Stimulated activated CD8-positive, alpha-beta memory T cell treated with anti-CD3 and anti-CD28 coated beads, Interleukin-15, amount 100 ng/mL, for 24 hours (primary cell): ENCODE data around the gene TRERF1.

Source experiments
- DNase-seq: peaks from one replicate; pipeline ENCODE4 v3.0.0-alpha.2; 2020; ENCODE audit warnings: low read depth

TRERF1 gene

DNA sequence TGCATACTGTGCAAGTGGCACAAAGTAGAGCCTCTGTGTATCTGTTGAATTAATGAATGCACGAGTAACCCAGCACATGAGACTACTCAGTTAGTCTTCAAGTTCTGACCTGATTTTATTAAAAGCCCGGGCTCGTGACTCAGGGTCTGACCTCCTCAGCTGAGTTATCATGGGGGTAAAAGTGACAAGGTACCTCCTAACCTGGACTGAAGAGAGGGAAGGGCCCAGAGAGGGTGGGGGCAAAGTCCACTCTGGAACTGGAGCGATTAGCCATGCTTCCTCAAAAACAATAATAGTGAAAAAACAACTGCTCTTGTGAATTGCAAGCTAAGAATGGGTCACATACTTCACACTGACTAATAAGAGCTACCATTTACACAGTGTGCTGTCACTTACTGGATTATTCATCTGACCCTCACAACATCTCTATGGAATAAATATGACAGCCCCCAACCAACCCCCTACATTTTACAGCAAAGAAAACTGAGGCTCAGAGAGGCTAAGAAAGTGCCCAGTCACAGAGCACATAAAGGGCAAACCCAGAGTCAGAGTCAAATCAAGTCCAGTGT lies 26.7 kb downstream of the TRERF1 start:
- no peak for DNase-seq

DNA sequence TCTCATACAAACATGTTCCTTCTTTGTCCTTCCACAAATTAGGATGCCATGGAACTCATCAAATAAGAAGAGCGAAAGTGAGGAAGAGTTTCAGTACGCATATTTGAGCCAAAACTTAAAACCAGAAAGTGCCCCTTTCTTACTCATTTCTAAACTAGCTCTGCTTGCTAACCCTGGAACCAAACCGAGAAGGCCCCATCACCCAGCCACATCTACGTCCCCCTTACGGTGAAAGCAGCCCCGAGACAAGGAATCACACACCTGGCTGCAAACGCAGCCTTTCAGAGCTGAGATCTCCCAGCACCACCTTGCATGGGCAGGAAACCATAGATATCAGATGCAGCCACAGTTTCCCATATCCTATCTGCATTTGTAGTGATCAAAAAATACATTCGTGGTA lies 28.5 kb downstream of the TRERF1 start:
- no peak for DNase-seq

DNA sequence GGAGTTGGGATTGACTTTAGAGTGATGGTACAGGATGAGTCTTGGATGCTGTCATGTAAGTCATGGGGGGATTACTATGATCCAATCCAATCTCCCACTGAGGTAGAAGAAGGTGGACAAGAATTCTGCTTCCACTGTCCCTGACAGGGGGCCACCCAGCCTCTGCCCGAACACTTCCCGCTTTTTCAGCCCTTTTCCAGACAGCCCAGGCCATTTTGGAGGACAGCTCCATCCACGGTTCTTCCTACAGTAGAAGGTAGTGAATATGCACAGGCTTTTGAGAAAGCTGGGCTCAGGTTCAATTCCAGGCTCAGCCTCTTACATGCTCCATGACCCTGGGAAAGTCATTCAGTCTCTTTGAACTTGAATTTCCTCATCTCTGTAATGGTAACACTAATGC lies 31.0 kb downstream of the TRERF1 start:
- no peak for DNase-seq

DNA sequence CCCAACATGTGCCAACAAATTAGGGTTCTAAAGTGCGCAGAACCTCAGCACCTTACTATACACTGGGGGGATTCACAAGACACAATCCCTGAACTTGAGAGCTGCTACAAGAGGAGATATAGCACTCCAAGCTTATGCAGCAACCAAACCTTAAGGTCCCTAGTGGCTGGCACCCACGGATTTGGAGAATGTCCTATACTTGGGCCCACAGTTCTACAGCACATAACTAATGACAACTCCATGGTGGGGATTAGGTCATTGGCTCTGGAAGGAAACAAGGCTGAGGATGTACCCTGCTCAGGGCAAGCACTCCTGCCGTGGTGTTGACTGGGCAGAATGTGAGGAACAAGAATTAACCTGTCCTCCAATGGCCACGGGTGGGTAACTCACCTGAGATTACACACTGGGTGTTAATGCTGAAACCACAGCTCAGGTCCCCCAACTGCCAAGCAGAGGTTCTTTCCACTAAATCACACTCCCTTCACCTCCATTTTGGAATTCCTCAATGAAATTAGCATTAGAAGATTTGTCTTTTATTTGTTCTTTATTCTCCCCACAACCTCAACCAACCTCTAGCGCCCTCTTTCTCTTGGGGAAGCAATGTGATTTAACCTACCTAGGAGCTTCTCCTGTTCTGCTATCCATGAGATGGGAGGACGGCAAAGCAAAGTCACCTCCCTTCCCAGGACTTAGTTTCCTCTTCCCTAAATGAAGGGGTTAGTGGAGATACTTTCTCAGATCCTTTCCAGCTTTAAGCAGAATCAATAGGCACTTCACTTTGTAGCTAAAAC lies 32.0 kb downstream of the TRERF1 start:
- DNase-seq, result no peak

- no peak for DNase-seq
Measured at GRCh38 chr6:42418724-42419123, 33.0 kb downstream of the TRERF1 start.

GRCh38 chr6:42417641-42418112 lies 34.0 kb downstream of the TRERF1 start:
- no peak for DNase-seq

GRCh38 chr6:42411406-42411805 lies 40.3 kb downstream of the TRERF1 start:
- no peak for DNase-seq

GRCh38 chr6:42410861-42411260 lies 40.9 kb downstream of the TRERF1 start:
- no peak for DNase-seq

- DNase-seq, result no peak
Measured at GRCh38 chr6:42409581-42409980, 42.1 kb downstream of the TRERF1 start.

- no peak for DNase-seq
Measured at GRCh38 chr6:42407379-42407778, 44.3 kb downstream of the TRERF1 start.

GRCh38 chr6:42406306-42407280 lies 45.1 kb downstream of the TRERF1 start:
- DNase-seq, result no peak

DNA sequence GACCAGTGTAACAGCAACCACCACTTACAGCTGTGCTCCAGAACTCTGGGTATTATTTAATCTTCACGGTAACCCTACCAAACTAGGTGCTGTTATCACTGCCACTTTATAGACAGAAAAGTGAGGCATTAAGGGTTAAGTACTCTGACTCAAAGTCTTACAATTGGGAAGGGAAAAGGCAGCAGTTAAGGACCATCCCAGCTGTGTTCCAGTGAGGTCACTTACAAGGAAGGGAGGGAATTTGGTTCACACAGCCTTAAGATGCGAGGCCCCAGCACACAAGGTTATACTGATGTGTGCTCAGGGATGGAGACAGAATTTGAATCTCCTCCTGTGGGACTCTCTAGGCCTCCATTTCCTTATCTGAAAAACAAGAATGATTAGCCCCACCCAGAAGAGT lies 46.7 kb downstream of the TRERF1 start:
- DNase-seq, result no peak

GRCh38 chr6:42404484-42404883 lies 47.2 kb downstream of the TRERF1 start:
- DNase-seq, result no peak

GRCh38 chr6:42403831-42404230 lies 47.9 kb downstream of the TRERF1 start:
- DNase-seq, result no peak

GRCh38 chr6:42403421-42403820 lies 48.3 kb downstream of the TRERF1 start:
- no peak for DNase-seq

DNA sequence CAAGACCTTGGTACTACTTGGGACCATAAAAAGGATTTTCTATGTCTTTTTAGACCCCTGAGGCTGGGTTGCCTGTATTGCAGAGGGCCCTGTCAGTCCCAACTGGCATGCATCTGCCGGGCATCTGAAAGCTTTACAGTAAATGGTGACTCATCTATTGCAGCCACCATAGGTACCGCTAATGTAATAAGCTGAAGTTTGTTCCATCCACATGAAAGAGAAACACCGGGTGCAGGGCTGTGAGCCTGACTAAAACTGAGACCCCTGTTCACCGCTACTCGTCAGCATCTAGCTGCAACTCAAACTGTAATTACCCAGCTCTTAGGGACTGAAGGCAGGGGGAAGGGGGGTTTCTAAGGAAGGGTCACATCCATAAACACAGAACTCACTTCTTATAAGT lies 49.5 kb downstream of the TRERF1 start:
- DNase-seq, result no peak

DNA sequence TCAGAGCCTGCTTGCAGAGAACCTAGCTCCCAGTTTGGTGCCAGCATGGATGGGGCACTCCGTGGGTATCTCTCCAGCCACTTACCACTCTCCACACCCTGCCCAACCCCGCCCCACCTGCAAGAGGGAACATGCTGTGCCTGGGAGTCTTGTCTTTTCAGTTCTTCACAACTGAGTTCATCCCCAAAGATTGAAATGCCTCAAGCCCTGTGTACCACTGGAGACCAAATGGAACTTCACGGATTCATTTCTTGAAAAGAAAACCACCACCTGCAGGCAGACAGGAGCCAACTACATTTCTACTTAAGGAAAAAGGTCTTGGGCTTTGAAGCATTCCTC lies 50.1 kb downstream of the TRERF1 start:
- no peak for DNase-seq

DNA sequence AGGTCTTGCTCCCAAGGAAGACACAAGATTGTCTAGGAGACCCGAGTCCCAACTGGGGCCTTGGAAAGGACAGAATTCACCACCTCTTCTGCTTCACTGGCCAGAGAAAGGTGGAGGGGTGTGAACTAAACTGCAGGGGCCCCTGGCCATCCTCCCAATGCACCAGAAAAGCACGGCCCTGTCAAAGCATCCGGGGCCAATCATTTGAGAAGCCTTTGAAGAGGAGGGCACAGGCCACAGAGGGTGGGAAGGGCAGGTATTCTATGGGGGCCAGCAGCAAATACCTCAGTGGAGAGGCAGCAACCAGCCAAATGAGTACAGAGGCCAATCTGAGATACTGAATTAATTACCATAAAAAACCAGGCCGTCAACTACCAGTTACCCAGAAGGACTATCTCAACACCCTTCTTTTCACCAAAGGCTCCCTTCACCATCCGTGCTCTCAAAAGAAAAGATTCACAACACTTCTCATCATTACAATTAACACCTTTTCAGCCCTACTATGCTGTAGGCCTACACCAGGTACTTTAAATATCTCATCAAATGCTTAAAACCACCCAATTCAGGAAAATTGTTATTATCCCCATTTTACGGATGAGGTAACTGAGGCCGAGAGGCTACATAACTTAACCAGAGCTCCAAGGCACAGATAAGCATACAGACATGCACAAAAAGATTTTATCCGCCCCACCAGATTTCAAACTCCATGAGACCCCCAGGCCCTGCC lies 50.7 kb downstream of the TRERF1 start:
- DNase-seq, result no peak

DNA sequence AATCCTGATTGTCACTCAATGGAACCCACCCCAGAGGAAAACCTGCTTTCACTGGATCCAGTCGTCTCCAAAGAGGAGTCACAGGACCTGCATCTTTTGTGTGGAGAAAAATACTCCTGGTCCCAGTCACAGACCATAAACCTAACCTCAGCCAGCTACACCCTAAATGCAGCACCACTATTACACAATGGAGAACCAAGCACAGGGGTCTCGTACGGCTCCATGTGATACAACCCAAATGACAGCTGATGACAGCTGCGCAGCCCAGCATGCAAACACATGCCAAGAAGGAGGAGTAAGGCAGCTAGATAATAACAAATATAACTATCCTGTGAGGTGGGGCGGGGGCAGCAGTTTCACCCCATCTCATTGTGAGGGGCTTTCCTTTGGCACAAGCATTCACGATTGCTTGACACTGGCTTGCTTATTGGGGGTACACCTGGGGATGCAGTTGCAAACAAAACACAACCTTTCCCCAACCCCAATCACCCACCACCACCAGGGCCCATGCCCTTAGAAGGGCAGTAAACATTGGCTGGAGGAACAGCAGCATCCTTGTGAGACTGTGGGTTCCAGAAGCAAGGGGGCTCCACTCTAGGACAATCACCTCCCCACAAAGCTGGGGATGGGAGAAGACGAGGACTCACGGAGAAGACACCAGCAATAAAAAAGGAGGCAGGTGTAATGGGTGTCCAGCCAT lies 51.5 kb downstream of the TRERF1 start:
- DNase-seq, result no peak

DNA sequence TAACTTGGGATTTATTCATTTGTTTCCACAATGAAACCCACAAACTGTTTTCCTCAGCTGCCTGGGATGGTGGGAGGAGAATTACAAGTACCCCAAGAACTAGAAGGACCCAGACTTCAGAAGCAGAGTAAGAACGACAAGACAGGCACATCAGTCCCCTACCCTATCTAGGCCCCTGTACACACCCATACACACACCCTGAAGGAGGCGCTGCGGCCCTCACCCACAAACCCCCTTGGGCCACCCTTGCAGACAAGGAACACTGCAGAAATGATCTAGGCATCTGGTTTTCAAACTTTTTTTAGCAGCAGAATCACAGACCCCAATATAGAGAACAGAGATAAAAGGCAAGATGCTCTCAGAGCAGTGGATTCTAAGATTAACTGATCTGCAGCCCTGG lies 55.0 kb downstream of the TRERF1 start:
- no peak for DNase-seq

DNA sequence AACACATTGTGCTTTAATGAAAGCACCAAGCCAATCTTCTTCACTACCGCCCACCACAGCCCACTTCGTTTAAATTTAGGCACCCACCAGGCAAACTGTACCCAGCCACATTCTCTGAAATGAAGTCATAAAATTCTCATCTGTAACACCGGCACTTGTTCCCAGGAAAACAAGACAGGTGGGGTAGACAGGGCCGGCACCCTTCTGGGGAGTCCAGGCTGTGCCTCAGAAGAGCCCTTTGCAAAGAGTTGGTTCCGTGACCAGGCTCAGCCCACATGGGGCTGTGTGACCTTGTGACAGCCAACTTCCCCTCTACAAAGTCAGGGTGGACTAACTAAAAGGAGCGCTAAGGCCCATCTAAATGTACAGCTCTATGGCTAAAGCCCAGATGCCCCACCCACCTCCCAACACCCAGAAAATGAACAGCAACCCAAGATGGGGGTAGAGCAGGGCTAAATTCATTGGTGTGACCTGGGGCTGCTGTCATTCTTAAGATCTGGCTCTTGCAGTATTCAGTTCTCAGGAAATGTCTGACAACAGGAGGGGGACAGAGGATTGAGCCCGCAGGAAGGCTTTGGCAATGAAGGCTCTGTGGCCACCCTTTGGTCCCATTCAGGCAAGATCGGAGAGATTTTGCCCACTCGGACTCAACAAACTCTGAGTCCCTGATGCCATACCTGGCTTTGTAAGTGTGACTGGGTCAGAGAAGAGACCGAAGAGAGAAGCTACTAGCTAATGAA lies 56.7 kb downstream of the TRERF1 start:
- DNase-seq, result no peak
